C4-2B (cell line): ENCODE results near the gene EYA4.

ENCODE experiments used
- H3K27ac ChIP-seq: fragments of 450-650 bp; 2 replicates; pipeline ENCODE4 v1.5.1; 2017
- CTCF ChIP-seq: fragments of 450-650 bp; conservative IDR thresholded peaks from 2 replicates; pipeline ENCODE4 v1.5.1; 2017; ENCODE audit warnings: mild to moderate bottlenecking
- ZFX ChIP-seq: fragments of 450-650 bp; IDR thresholded peaks from 2 replicates; pipeline ENCODE4 v1.6.1; 2017

EYA4 gene

GRCh38 chr6:133241086-133241900 lies at the start of gene EYA4:
Gene EYA4 (plus strand): TSS chr6:133241357. CDS start chr6:133274781, 33,424 bp downstream.
- no peak within 1 kb of the TSS for H3K27ac ChIP-seq
- TF ChIP-seq CTCF (no peak), ZFX (no peak)

GRCh38 chr6:133193396-133193795 lies 47.8 kb upstream of the EYA4 start:
- no peak for TF ChIP-seq ZFX
- no peak for TF ChIP-seq CTCF
- H3K27ac ChIP-seq = no peak overlapping the region

GRCh38 chr6:133198725-133199124 lies 42.4 kb upstream of the EYA4 start:
- no peak overlapping the region for H3K27ac ChIP-seq
- TF ChIP-seq CTCF (no peak), ZFX (no peak)

- no peak overlapping the region for H3K27ac ChIP-seq
Observed at GRCh38 chr6:133201231-133201630, 39.9 kb upstream of the EYA4 start.

GRCh38 chr6:133202610-133203343 lies 38.4 kb upstream of the EYA4 start:
- no peak for TF ChIP-seq CTCF
- no peak for TF ChIP-seq ZFX
- no peak overlapping the region for H3K27ac ChIP-seq

More at GRCh38 chr6:133201231-133201630, 39.9 kb upstream of the EYA4 start:
- no peak for TF ChIP-seq CTCF
- TF ChIP-seq ZFX = no peak

GRCh38 chr6:133203344-133203697 lies 37.8 kb upstream of the EYA4 start:
- no peak for TF ChIP-seq CTCF
- no peak for TF ChIP-seq ZFX

GRCh38 chr6:133205304-133205703 lies 35.9 kb upstream of the EYA4 start:
- TF ChIP-seq ZFX (no peak), CTCF (no peak)
- no peak overlapping the region for H3K27ac ChIP-seq

More at GRCh38 chr6:133203344-133203697, 37.8 kb upstream of the EYA4 start:
- no peak overlapping the region for H3K27ac ChIP-seq
